ENCODE measurements around the gene NBAS. TPM values are rescaled to one million over a fixed set of nuclear protein-coding genes. Genes with fewer than 3 reads are reported as not detected.

The NBAS gene
- total and polyA plus RNA-seq, 12 donors: 26.4 to 79.1 (median 56.3) TPM

- no peaks in the 10 kb centered on the region for H3K27me3 ChIP-seq
- H3K4me1 ChIP-seq: no peaks in the 10 kb centered on the region
- DNase-seq (no peak), ATAC-seq (no peak)
- no peak overlapping the region for H3K27ac ChIP-seq
- TF ChIP-seq CTCF (IDR thresholded peaks at IDR 0.05): no peak
- WGBS, 2 donors: 89 to 96% methylated on average over 5 of the region's 5 CpGs
- H3K9me3 ChIP-seq: peaks cover 0 to 6% (median under 1%) of the 10 kb centered on the region in 11 donors
- H3K4me3 ChIP-seq: no peak overlapping the region
- no peaks in the 10 kb centered on the region for H3K36me3 ChIP-seq
- intact Hi-C loops (cut with DNase I): no loop called here
These were observed 415.9 kb downstream of the NBAS start for GRCh38 chr2:15145046-15145817.

- no peak for ATAC-seq
- Histone ChIP-seq H3K9me3 (peaks cover 0 to 14% (median 5%) of the 10 kb centered on the region in 11 donors), H3K4me3 (no peak overlapping the region), H3K27ac (no peak overlapping the region), H3K4me1 (no peaks in the 10 kb centered on the region), H3K27me3 (no peaks in the 10 kb centered on the region), H3K36me3 (no peaks in the 10 kb centered on the region)
- TF ChIP-seq CTCF (IDR thresholded peaks at IDR 0.05): no peak
- intact Hi-C loops (cut with DNase I): no loop called here
- DNase-seq: no peak
- WGBS, 2 donors: 20 to 22% methylated on average over 14 of the region's 14 CpGs
These were observed 419.0 kb downstream of the NBAS start for GRCh38 chr2:15142069-15142689.

GRCh38 chr2:15141211-15141610 is 419.9 kb downstream of the NBAS start:
- no peak for DNase-seq

GRCh38 chr2:15136639-15137038 is 424.5 kb downstream of the NBAS start:
- 87 to 89% methylated on average over 6 of the region's 6 CpGs for WGBS, 2 donors
- H3K4me3 ChIP-seq: no peak overlapping the region
- H3K9me3 ChIP-seq: peaks cover 0 to 14% (median 5%) of the 10 kb centered on the region in 11 donors
- no peak overlapping the region for H3K27ac ChIP-seq
- TF ChIP-seq CTCF (IDR thresholded peaks at IDR 0.05): no peak
- DNase-seq: no peak
- intact Hi-C loops (cut with DNase I): no loop called here
- H3K27me3 ChIP-seq: no peaks in the 10 kb centered on the region
- no peaks in the 10 kb centered on the region for H3K36me3 ChIP-seq
- ATAC-seq: no peak
- no peaks in the 10 kb centered on the region for H3K4me1 ChIP-seq

More at GRCh38 chr2:15141211-15141610, 419.9 kb downstream of the NBAS start:
- Histone ChIP-seq H3K4me1 (no peaks in the 10 kb centered on the region), H3K36me3 (no peaks in the 10 kb centered on the region), H3K27ac (no peak overlapping the region), H3K27me3 (no peaks in the 10 kb centered on the region), H3K4me3 (no peak overlapping the region), H3K9me3 (peaks cover 0 to 14% (median 5%) of the 10 kb centered on the region in 11 donors)
- ATAC-seq: no peak
- intact Hi-C loops (cut with DNase I): no loop called here
- 86 to 89% methylated on average over 7 of the region's 7 CpGs for WGBS, 2 donors
- TF ChIP-seq CTCF (IDR thresholded peaks at IDR 0.05): no peak

All from heart right ventricle (tissue), 16 donors.